HEK293T (cell line): ENCODE data around the gene TSEN54.

Source experiments
- CTCF ChIA-PET: fragments of 350-600 bp; formaldehyde crosslinking; extraction: SDS; loops from one replicate; lab custom pipeline; 2021; ENCODE audit warnings: antibody characterized with exemption, inconsistent platforms; lab: Yijun Ruan, JAX
- POLR2A ChIA-PET: fragments of 350-600 bp; formaldehyde crosslinking; extraction: SDS; loops from one replicate; lab custom pipeline; 2020; ENCODE audit warnings: antibody characterized with exemption, inconsistent platforms; lab: Yijun Ruan, JAX
- DNase-seq: peaks from one replicate; pipeline ENCODE4 v3.0.0; 2012; ENCODE audit warnings: mixed read lengths; ENCODE audit errors: extremely low spot score
- ARNT ChIP-seq: fragments of 450-650 bp; IDR thresholded peaks from 2 replicates; pipeline ENCODE4 v1.6.1; 2017; ENCODE audit warnings: mild to moderate bottlenecking
- BHLHE40 ChIP-seq: fragments of 450-650 bp; IDR thresholded peaks from 2 replicates; pipeline ENCODE4 v1.6.1; 2016; ENCODE audit warnings: mild to moderate bottlenecking, moderate library complexity, borderline replicate concordance
- CTBP1 ChIP-seq: fragments of 450-650 bp; IDR thresholded peaks from 2 replicates; pipeline ENCODE4 v1.6.1; 2016; ENCODE audit warnings: borderline replicate concordance
- ELF4 ChIP-seq: fragments of 450-650 bp; IDR thresholded peaks from 2 replicates; pipeline ENCODE4 v1.6.1; 2017; ENCODE audit warnings: antibody characterized with exemption
- FOXA1 ChIP-seq: fragments of 450-650 bp; IDR thresholded peaks from 2 replicates; pipeline ENCODE4 v1.6.1; 2016; ENCODE audit warnings: mild to moderate bottlenecking
- FOXK2 ChIP-seq: fragments of 450-650 bp; IDR thresholded peaks from 2 replicates; pipeline ENCODE4 v1.6.1; 2016; ENCODE audit warnings: mild to moderate bottlenecking
- FOXM1 ChIP-seq: fragments of 450-650 bp; IDR thresholded peaks from 2 replicates; pipeline ENCODE4 v1.6.1; 2017; ENCODE audit warnings: mild to moderate bottlenecking, borderline replicate concordance
- HDGF ChIP-seq: fragments of 450-650 bp; IDR thresholded peaks from 2 replicates; pipeline ENCODE4 v1.6.1; 2017; ENCODE audit warnings: antibody characterized with exemption, borderline replicate concordance
- L3MBTL2 ChIP-seq: fragments of 450-650 bp; conservative IDR thresholded peaks from 2 replicates; pipeline ENCODE4 v1.6.1; 2016; ENCODE audit warnings: mild to moderate bottlenecking
- LEF1 ChIP-seq: fragments of 450-650 bp; IDR thresholded peaks from 2 replicates; pipeline ENCODE4 v1.6.1; 2017; ENCODE audit warnings: mild to moderate bottlenecking, borderline replicate concordance
- NFRKB ChIP-seq: fragments of 450-650 bp; IDR thresholded peaks from 2 replicates; pipeline ENCODE4 v1.6.1; 2016; ENCODE audit warnings: mild to moderate bottlenecking, moderate library complexity
- SP1 ChIP-seq: fragments of 450-650 bp; IDR thresholded peaks from 2 replicates; pipeline ENCODE4 v1.6.1; 2017
- SUZ12 ChIP-seq: fragments of 450-650 bp; IDR thresholded peaks from 2 replicates; pipeline ENCODE4 v1.6.1; 2016; ENCODE audit warnings: mild to moderate bottlenecking
- TARDBP ChIP-seq: fragments of 450-650 bp; IDR thresholded peaks from 2 replicates; pipeline ENCODE4 v1.6.1; 2016
- ZNF384 ChIP-seq: fragments of 450-650 bp; IDR thresholded peaks from 2 replicates; pipeline ENCODE4 v1.6.1; 2016
- TF ChIP-seq, protein P1 (sequence below): fragments of 450-650 bp; IDR thresholded peaks from 2 replicates; pipeline ENCODE4 v1.6.1; 2016

TSEN54 gene

DNA sequence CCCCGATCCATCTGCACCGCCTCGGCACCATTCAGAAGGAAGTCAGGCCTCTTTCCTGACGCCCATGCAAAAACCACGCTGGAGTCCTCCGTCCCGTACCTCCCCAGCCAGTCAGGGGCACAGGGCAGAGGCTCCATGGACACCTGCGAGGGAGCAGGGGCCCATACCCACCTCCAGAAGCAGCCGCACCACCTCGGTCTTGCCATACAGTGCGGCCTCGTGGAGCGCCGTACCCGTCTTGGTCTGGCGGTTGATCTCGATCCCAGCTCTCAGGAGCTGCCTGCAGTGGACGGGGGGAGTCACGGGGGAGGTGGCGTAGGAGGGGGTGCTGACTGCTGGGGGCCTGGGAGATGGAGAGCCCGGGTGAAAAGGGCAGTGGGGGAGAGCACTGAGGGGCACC lies 10.2 kb upstream of the TSEN54 start:
- ChIA-PET CTCF (interaction anchor here (1.8 kb wide), 1 partner anchor 10 kb away, joined by 4 read pairs; the partner anchor contains the start of gene TSEN54), POLR2A (no interaction called here)
- DNase-seq = no peak
- TF ChIP-seq CTBP1 = no peak
- TF ChIP-seq L3MBTL2 = no peak
- no peak for TF ChIP-seq BHLHE40
- TF ChIP-seq FOXA1 = no peak
- TF ChIP-seq SP1 = no peak

DNA sequence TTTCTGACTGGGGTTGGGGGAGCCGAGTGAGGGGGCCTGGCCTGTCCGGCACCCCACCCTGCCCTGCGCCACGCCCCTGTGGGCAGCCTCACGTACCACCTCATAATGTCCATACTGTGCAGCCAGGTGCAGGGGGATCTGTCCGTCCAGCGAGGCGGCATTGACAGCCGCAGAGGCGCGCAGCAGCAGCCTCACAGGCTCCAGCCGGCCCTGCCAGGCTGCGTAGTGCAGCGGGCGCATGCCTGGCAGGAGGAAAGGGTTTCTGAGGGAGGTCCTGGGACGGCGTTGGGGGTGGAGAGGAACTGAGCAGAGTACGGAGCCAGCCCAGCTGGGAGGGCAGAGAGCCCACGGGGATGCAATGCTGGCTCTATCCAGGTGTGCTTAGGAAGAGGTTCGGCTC lies 9.4 kb upstream of the TSEN54 start:
- POLR2A ChIA-PET = no interaction called here
- TF ChIP-seq ZNF384 (no peak), FOXK2 (no peak), ARNT (no peak), HDGF (no peak), FOXM1 (no peak), BHLHE40 (no peak), SP1 (no peak), L3MBTL2 (no peak), NFRKB (no peak), SUZ12 (no peak), TARDBP (no peak), LEF1 (no peak), FOXA1 (no peak), CTBP1 (no peak), ELF4 (no peak)
- TF ChIP-seq, protein P1, sequence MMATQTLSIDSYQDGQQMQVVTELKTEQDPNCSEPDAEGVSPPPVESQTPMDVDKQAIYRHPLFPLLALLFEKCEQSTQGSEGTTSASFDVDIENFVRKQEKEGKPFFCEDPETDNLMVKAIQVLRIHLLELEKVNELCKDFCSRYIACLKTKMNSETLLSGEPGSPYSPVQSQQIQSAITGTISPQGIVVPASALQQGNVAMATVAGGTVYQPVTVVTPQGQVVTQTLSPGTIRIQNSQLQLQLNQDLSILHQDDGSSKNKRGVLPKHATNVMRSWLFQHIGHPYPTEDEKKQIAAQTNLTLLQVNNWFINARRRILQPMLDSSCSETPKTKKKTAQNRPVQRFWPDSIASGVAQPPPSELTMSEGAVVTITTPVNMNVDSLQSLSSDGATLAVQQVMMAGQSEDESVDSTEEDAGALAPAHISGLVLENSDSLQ = no peak
- no peak for DNase-seq
- CTCF ChIA-PET = no interaction called here

DNA sequence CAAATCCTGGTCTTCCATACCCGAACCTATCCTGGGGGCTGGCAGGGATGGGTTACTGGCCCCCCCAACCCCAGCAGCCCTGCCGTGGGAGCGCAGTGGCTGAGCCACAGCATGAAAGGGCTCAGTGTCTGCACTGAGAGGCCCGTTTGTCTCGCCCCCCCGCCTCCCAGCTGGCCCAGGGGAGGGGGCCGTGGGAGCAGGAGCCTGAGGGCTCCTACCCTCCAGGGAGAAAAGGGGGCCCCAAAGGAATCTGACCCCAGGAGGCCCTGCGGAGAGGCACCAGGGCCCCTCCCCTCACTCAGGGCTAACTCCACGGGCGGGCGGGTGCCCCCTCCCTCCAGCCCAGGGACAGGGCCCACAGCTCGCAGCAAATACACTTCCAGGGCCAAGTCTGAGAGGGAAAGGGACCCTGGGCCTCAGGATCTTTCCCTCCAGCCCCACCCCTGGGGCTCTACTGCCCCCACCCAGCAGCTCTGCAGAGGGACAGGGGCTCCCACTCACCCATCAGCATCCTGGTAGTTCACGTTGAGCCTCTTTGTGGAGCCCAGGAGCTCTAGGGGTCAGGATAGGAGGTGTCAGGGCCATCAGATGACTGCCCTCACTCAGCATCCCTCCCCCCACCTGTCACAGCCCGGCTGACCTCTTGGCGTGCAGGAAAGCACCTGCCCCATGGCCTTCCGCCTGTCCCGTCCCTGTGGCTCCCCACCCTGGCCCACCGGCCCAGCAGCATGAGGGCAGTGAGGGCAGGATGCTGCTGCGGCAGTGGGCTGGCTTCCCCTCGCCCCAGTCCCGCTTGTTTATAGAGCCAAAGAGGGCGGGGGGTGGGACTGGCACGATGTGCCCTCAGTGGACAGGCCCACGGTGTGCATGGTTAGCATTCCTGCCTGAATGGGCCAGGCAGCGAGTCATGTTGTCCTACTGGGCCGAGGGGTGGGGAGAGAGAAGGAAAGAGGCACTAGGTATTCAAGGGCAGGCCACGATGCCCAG lies 8.3 kb upstream of the TSEN54 start:
- no peak for DNase-seq
- POLR2A ChIA-PET = interaction anchor here (1.5 kb wide), 1 partner anchor 22 kb away, joined by 5 read pairs; no protein-coding TSS in a partner anchor
- CTCF ChIA-PET = no interaction called here
- no peak for TF ChIP-seq BHLHE40
- no peak for TF ChIP-seq NFRKB
- TF ChIP-seq CTBP1 = no peak
- TF ChIP-seq, protein P1 = no peak
- TF ChIP-seq FOXK2 = no peak
- TF ChIP-seq FOXA1 = no peak
- no peak for TF ChIP-seq L3MBTL2
- no peak for TF ChIP-seq SUZ12
- no peak for TF ChIP-seq ZNF384

DNA sequence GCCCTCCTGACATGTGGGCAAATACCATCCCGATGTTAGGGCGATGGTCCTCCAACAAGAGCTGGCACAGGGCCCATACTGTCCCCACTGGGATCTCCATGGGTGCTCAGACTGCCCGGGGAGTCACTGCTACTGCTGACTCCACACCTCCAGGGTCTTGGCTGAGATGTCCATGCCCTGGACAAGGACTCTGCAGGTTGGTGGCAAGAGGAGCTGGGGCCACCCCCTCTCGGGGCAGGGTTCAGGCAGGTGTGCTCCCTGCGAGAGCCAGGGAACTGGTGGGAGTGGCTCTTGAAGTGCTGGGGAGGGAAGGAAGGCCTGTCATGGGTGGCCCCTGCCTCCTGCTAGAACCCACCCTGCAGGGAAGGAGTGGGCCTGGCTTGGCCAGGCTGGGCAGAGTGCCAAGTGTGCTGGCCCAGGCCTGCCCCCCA lies 7.4 kb upstream of the TSEN54 start:
- TF ChIP-seq ELF4 = no peak
- TF ChIP-seq BHLHE40 = no peak
- TF ChIP-seq CTBP1 = no peak
- ChIA-PET POLR2A (interaction anchor here (0.7 to 1.5 kb wide), 3 partner anchors 23 to 271 kb away, joined by 3 to 5 read pairs (median 5); partner anchors contain the start of gene MIF4GD), CTCF (interaction anchor here (0.5 to 0.6 kb wide), 2 partner anchors 10 to 68 kb away, joined by 3 read pairs; no protein-coding TSS in a partner anchor)
- no peak for DNase-seq

DNA sequence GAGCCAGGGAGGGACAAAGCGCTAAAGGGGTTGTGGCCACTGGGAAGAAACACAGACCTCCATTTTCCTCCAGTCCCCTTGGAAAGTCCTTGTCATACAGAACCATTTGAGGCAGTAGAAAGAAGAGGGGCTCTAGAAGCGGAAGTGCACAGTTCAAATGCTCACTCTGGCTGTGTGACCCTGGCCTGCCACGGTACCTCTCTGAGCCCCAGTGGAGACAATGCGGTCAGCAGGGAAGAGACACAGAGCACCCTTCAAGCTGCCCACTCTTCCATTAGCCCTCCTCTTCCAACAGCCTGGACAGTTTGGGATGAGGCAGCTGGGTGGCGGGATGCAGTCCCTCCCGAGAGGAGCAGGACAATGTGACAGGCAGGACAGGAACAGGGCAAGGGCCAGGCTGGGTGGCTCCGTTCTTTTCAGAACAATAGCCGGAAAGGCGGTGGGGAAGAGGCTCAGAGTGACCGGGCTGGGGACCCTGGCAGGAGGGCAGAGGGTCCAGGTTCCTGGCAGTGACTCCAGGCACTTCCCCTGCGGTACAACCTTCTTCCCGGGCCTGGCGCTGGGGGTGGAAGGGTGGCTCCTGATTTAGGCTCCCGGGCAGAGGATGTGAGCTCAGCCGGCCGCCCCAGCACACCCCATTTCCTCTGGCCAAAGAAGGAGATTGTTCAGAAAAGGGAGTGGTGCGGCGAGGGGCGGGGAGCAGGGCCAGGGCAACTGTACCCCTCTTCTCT lies 6.6 kb upstream of the TSEN54 start:
- ChIA-PET CTCF (no interaction called here), POLR2A (interaction anchor here (0.7 to 1.5 kb wide), 3 partner anchors 23 to 270 kb away, joined by 3 to 5 read pairs (median 5); partner anchors contain the start of gene MIF4GD)
- TF ChIP-seq ARNT (no peak), CTBP1 (no peak), HDGF (no peak), ZNF384 (no peak), SP1 (no peak), FOXA1 (no peak)
- DNase-seq = no peak

DNA sequence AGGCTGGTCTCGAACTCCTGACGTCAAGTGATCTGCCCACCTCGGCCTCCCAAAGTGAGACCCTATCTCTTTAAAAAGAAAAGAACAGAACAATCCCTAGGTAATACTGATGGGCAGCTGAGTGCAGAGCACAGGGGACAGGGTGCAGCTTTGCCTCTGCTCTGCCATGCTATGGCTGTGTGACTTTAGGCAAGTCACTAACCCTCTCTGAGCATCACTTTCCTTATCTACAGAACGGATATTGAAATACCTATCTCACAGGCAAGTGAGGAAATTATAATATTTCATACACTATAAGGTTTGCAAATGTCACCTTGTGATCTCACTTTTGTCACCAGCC lies 5.1 kb upstream of the TSEN54 start:
- TF ChIP-seq ELF4 = no peak
- no peak for TF ChIP-seq BHLHE40
- TF ChIP-seq FOXM1 = no peak
- TF ChIP-seq HDGF = no peak
- TF ChIP-seq FOXK2 = no peak
- TF ChIP-seq ZNF384 = no peak
- TF ChIP-seq L3MBTL2 = no peak
- no peak for TF ChIP-seq SUZ12
- no peak for TF ChIP-seq SP1
- no peak for DNase-seq
- POLR2A ChIA-PET = interaction anchor here (1.0 to 1.8 kb wide), 2 partner anchors 8 to 55 kb away, joined by 3 to 6 read pairs; partner anchors contain the start of gene TMEM94
- CTCF ChIA-PET = interaction anchor here (1.0 kb wide), 1 partner anchor 55 kb away, joined by 3 read pairs; the partner anchor contains the start of gene TMEM94
